DOHH2 (cell line): ENCODE measurements around the gene FARP2.

Source experiments
- CTCF ChIP-seq: fragments of 200-600 bp; sonication (generic); IDR thresholded peaks from one replicate; pipeline ENCODE4 v1.5.1; 2014; ENCODE audit warnings: antibody characterized with exemption, mild to moderate bottlenecking, low read depth, low read length; ENCODE audit not compliant: poor library complexity, severe bottlenecking
- EZH2phosphoT487 ChIP-seq: fragments of 200-600 bp; sonication (generic); IDR thresholded peaks from 2 replicates; pipeline ENCODE4 v1.6.1; 2017; ENCODE audit warnings: borderline replicate concordance, mild to moderate bottlenecking, antibody characterized with exemption, low read length, moderate library complexity, mixed read lengths

DNA sequence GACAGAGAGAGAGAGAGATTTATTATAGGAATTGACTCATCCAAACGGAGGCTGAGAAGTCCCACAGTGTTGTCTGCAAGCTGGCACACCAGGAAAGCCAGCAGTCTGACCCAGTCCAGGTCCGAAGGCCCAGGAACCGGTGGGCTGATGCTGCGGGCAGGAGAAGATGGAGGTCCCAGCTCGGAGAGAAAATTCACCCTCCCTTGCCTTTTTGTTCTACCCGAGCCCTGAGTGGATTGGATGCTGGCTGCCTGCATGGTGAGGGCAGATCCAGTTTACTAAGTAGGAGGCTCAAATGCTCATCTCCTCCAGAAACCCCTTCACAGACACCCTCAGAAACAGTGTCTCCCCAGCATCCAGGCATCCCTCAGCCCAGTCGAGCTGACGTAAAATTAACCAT, 174.5 kb downstream of the FARP2 start:
- TF ChIP-seq CTCF, result no peak
- no peak for TF ChIP-seq EZH2phosphoT487
